IMR-90 (cell line): Measurements from ENCODE around the gene SDHB. TPM values are rescaled to one million over a fixed set of nuclear protein-coding genes. Genes with fewer than 3 reads are reported as not detected.
A peak's percentile ranks its signal among the peaks of the same experiment; 100 is the strongest.

Source experiments
- ATAC-seq: fragments of 200-7000 bp; cut with Tn5 transposase; 2 replicates; pipeline ENCODE4 v1.9.1; 2020; ENCODE audit warnings: low read depth, mild to moderate bottlenecking, moderate library complexity
- BruUV-seq: library from RNA; stranded (reverse); fragments of 400-500 nt; replicated peaks from 2 replicates; lab custom pipeline; 2021; lab: Mats Ljungman, UMichigan
- CTCF ChIA-PET: fragments of 300-600 bp; formaldehyde crosslinking; extraction: SDS; loops from one replicate; lab custom pipeline; 2021; ENCODE audit warnings: antibody characterized with exemption; lab: Yijun Ruan, JAX
- POLR2A ChIA-PET: fragments of 300-600 bp; sonication (Branson Sonifier 250); formaldehyde crosslinking; loops from one replicate; lab custom pipeline; 2022; ENCODE audit warnings: antibody characterized with exemption; ENCODE audit not compliant: unreplicated experiment; lab: Charles Lee
- DNase-seq: peaks from one replicate; pipeline ENCODE4 v3.0.0; 2013
- H2AFZ ChIP-seq: replicated peaks from 2 replicates; pipeline ENCODE3; 2013; ENCODE audit warnings: low read length, mild to moderate bottlenecking; ENCODE audit not compliant: poor library complexity
- H2AK5ac ChIP-seq: 2 replicates; pipeline ENCODE4 v1.6.1; 2013; ENCODE audit warnings: low read depth, low read length, inconsistent platforms
- H2AK9ac ChIP-seq: replicated peaks from 2 replicates; pipeline ENCODE3; 2013; ENCODE audit warnings: mild to moderate bottlenecking, low read depth, low read length, moderate library complexity; ENCODE audit not compliant: poor library complexity
- H2BK120ac ChIP-seq: 2 replicates; pipeline ENCODE4 v1.6.1; 2013; ENCODE audit warnings: low read depth, low read length, inconsistent platforms
- H2BK15ac ChIP-seq: 3 replicates; pipeline ENCODE4 v1.6.1; 2013; ENCODE audit warnings: low read depth, low read length, inconsistent platforms
- H2BK20ac ChIP-seq: 2 replicates; pipeline ENCODE4 v1.6.1; 2013; ENCODE audit warnings: low read depth, mild to moderate bottlenecking, inconsistent platforms, low read length, moderate library complexity
- H2BK5ac ChIP-seq: 2 replicates; pipeline ENCODE4 v1.6.1; 2013; ENCODE audit warnings: mild to moderate bottlenecking, low read depth, low read length, inconsistent platforms; ENCODE audit not compliant: poor library complexity, severe bottlenecking
- H3K14ac ChIP-seq: replicated peaks from 2 replicates; pipeline ENCODE4 v1.6.1; 2013; ENCODE audit warnings: low read depth, low read length, inconsistent platforms
- H3K18ac ChIP-seq: 2 replicates; pipeline ENCODE4 v1.6.1; 2013; ENCODE audit warnings: low read depth, low read length, control low read depth
- H3K23ac ChIP-seq: 2 replicates; pipeline ENCODE4 v1.6.1; 2013; ENCODE audit warnings: low read depth, low read length, inconsistent platforms
- H3K27ac ChIP-seq: 2 replicates; pipeline ENCODE4 v1.5.1; 2013; ENCODE audit warnings: mild to moderate bottlenecking, control low read depth, low read length; ENCODE audit not compliant: insufficient read depth
- H3K27me3 ChIP-seq: 2 replicates; pipeline ENCODE4 v1.6.1; 2013; ENCODE audit warnings: low read length; ENCODE audit not compliant: control insufficient read depth, insufficient read depth
- H3K36me3 ChIP-seq: 2 replicates; pipeline ENCODE4 v1.6.1; 2013; ENCODE audit warnings: low read length, mixed read lengths; ENCODE audit not compliant: control insufficient read depth, insufficient read depth
- H3K4ac ChIP-seq: 2 replicates; pipeline ENCODE4 v1.6.1; 2013; ENCODE audit warnings: low read depth, low read length, inconsistent platforms
- H3K4me1 ChIP-seq: 2 replicates; pipeline ENCODE4 v1.6.1; 2013; ENCODE audit warnings: low read length, mixed read lengths; ENCODE audit not compliant: control insufficient read depth, insufficient read depth
- H3K4me2 ChIP-seq: 2 replicates; pipeline ENCODE4 v1.6.1; 2013; ENCODE audit warnings: low read depth, mild to moderate bottlenecking, control low read depth, low read length, moderate library complexity
- H3K4me3 ChIP-seq: 2 replicates; pipeline ENCODE4 v1.5.1; 2013; ENCODE audit warnings: low read depth, mild to moderate bottlenecking, control low read depth, low read length, moderate library complexity; ENCODE audit not compliant: insufficient read depth
- H3K56ac ChIP-seq: 2 replicates; pipeline ENCODE4 v1.6.1; 2013; ENCODE audit warnings: low read length, inconsistent platforms; ENCODE audit not compliant: insufficient read depth; ENCODE audit errors: extremely low read depth
- H3K79me1 ChIP-seq, 2 experiments: 2 replicates each; pipeline ENCODE4 v1.6.1; 2013; ENCODE audit warnings: low read length in 2 of 2, inconsistent platforms in 1 of 2, low read depth in 1 of 2
- H3K9ac ChIP-seq: 2 replicates; pipeline ENCODE4 v1.6.1; 2013; ENCODE audit warnings: low read depth, low read length, control low read depth
- H3K9me1 ChIP-seq: 2 replicates; pipeline ENCODE4 v1.6.1; 2013; ENCODE audit warnings: low read length, inconsistent platforms; ENCODE audit not compliant: insufficient read depth
- H3K9me3 ChIP-seq: 2 replicates; pipeline ENCODE4 v1.6.1; 2013; ENCODE audit warnings: low read length; ENCODE audit not compliant: control insufficient read depth, insufficient read depth
- H4K20me1 ChIP-seq: 2 replicates; pipeline ENCODE4 v1.6.1; 2013; ENCODE audit warnings: low read length, inconsistent platforms; ENCODE audit not compliant: insufficient read depth
- H4K5ac ChIP-seq: 2 replicates; pipeline ENCODE4 v1.6.1; 2013; ENCODE audit warnings: mild to moderate bottlenecking, low read depth, low read length, control low read depth
- H4K8ac ChIP-seq, 2 experiments: 2 replicates each; pipeline ENCODE4 v1.6.1; 2013; ENCODE audit warnings: low read depth in 2 of 2, low read length in 2 of 2, control low read depth in 1 of 2, inconsistent platforms in 1 of 2
- H4K91ac ChIP-seq: 2 replicates; pipeline ENCODE4 v1.6.1; 2013; ENCODE audit warnings: low read depth, low read length, inconsistent platforms; ENCODE audit not compliant: insufficient read depth
- CHD1 ChIP-seq: IDR thresholded peaks from 2 replicates; pipeline ENCODE4 v1.6.1; 2012; ENCODE audit warnings: low read depth, low read length, improper control_type of control experiment
- FOS ChIP-seq: fragments of 150-350 bp; IDR thresholded peaks from 2 replicates; pipeline ENCODE4 v1.6.1; 2016; ENCODE audit warnings: low read depth, low read length
- MAFK ChIP-seq: IDR thresholded peaks from 2 replicates; pipeline ENCODE4 v1.6.1; 2012; ENCODE audit warnings: low read depth, low read length, improper control_type of control experiment
- MXI1 ChIP-seq: IDR thresholded peaks from 2 replicates; pipeline ENCODE4 v1.6.1; 2012; ENCODE audit warnings: low read depth, mild to moderate bottlenecking, low read length, moderate library complexity, borderline replicate concordance
- POLR2A ChIP-seq: IDR thresholded peaks from 2 replicates; pipeline ENCODE4 v1.6.1; 2012; ENCODE audit warnings: mild to moderate bottlenecking, low read depth, low read length
- RCOR1 ChIP-seq: IDR thresholded peaks from 2 replicates; pipeline ENCODE4 v1.6.1; 2012; ENCODE audit warnings: mild to moderate bottlenecking, low read length, improper control_type of control experiment; ENCODE audit not compliant: insufficient replicate concordance
- RFX5 ChIP-seq: IDR thresholded peaks from 2 replicates; pipeline ENCODE4 v1.8.0; 2012; ENCODE audit warnings: low read depth, mild to moderate bottlenecking, low read length, moderate library complexity
- WGBS, 2 experiments: methylation state at CpG; one replicate each; pipeline versions ENCODE4 v1.1.5 to v1.1.7; 2013; ENCODE audit warnings: missing lambda C conversion rate in 2 of 2; ENCODE audit not compliant: insufficient read length in 1 of 2; ENCODE audit errors: extremely low coverage in 2 of 2; 5-methylcytosine and 5-hydroxymethylcytosine counted together
- dilution Hi-C: fragments of 300-500 bp; cut with HindIII; formaldehyde crosslinking; loops from one replicate; pipeline ENCODE4 v1.14.3; 2018; ENCODE audit warnings: low sequenced_read_pairs; ENCODE audit not compliant: unreplicated experiment
- in situ Hi-C: fragments of 300-500 bp; cut with MboI; formaldehyde crosslinking; loops from 3 replicates; pipeline ENCODE4 v1.14.3; 2019; ENCODE audit warnings: low sequenced_read_pairs, inconsistent platforms, mixed read lengths
- intact Hi-C: fragments of 100-400 bp; cut with micrococcal nuclease; formaldehyde crosslinking; loops from 2 replicates; pipeline ENCODE4 v1.10.0; 2022
- polyA plus RNA-seq, 3 experiments: library from polyadenylated mRNA; depleted of rRNA; stranded (reverse); fragments of >200 nt; gene quantifications; 2 replicates each; pipeline ENCODE4 v1.2.3, GENCODE V29; 2012; ENCODE audit warnings: low replicate concordance in 1 of 3
- total RNA-seq: library from RNA; depleted of rRNA; stranded (reverse); fragments of >200 nt; gene quantifications from 2 replicates; pipeline ENCODE4 v1.2.3, GENCODE V29; 2012
- TF ChIP-seq, protein P1 (sequence below): fragments of 150-350 bp; IDR thresholded peaks from 2 replicates; pipeline ENCODE4 v1.6.1; 2016; ENCODE audit warnings: low read depth, mild to moderate bottlenecking, low read length, moderate library complexity, borderline replicate concordance
- TF ChIP-seq, protein P2 (sequence below): fragments of 150-350 bp; IDR thresholded peaks from 2 replicates; pipeline ENCODE4 v1.6.1; 2017; ENCODE audit warnings: mild to moderate bottlenecking, antibody characterized with exemption, low read length, low read depth
- TF ChIP-seq, protein P3 (sequence below): conservative IDR thresholded peaks from 2 replicates; pipeline ENCODE4 v1.5.1; 2012; ENCODE audit warnings: mild to moderate bottlenecking, low read depth, low read length, improper control_type of control experiment

SDHB gene
- total and polyA plus RNA-seq, 2 of the 4 experiments (the other 2 are of a cell fraction), result 122 to 206 TPM

DNA sequence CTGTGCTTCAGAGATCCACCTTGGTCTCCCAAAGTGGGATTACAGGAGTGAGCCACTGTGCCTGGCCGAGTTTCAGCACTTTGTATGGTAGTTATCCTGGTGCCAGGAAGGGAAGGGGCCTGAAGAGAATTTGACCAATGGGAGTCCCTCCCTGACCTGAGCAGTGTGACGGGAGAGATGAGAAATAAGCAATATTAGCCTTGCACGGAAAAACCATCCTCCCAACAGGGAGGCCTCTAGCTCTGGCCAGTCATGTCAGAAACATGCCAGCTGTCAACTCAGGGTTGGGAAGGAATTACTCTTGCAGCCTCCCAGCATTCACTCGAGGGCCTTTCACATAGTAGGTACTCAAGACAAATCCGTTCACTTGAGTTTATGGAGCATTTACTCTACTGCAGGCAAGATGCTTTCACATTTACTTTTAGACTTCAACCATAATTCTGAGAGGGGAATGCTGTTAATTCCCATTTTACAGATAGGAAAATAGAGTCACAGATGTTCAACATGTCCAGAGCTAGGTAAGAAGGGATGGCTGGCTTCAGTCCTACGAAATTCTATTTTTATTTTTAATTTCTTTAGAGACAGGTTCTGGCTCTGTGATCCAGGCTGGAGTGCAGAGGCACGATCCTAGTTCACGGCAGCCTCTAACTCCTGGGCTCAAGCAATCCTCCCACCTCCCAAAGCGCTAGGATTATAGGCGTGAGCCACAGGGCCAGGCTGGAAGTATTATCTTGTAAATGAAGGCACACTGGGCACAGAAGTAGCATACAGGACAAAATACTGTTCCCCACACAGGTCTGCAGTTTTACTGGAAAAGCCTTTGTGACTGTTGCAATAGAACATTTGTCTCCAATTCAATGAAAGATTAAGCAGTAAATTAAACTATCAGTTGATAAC is 38.9 kb downstream of the SDHB start:
- no peak overlapping the region for H3K56ac ChIP-seq
- TF ChIP-seq, protein P1, sequence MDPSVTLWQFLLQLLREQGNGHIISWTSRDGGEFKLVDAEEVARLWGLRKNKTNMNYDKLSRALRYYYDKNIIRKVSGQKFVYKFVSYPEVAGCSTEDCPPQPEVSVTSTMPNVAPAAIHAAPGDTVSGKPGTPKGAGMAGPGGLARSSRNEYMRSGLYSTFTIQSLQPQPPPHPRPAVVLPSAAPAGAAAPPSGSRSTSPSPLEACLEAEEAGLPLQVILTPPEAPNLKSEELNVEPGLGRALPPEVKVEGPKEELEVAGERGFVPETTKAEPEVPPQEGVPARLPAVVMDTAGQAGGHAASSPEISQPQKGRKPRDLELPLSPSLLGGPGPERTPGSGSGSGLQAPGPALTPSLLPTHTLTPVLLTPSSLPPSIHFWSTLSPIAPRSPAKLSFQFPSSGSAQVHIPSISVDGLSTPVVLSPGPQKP, result no peak
- TF ChIP-seq MXI1, result no peak
- TF ChIP-seq FOS, result no peak
- no peak for TF ChIP-seq CHD1
- TF ChIP-seq, protein P2, sequence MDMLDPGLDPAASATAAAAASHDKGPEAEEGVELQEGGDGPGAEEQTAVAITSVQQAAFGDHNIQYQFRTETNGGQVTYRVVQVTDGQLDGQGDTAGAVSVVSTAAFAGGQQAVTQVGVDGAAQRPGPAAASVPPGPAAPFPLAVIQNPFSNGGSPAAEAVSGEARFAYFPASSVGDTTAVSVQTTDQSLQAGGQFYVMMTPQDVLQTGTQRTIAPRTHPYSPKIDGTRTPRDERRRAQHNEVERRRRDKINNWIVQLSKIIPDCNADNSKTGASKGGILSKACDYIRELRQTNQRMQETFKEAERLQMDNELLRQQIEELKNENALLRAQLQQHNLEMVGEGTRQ, result no peak
- TF ChIP-seq RFX5, result no peak
- no peak for TF ChIP-seq MAFK
- TF ChIP-seq POLR2A, result no peak
- TF ChIP-seq, protein P3, sequence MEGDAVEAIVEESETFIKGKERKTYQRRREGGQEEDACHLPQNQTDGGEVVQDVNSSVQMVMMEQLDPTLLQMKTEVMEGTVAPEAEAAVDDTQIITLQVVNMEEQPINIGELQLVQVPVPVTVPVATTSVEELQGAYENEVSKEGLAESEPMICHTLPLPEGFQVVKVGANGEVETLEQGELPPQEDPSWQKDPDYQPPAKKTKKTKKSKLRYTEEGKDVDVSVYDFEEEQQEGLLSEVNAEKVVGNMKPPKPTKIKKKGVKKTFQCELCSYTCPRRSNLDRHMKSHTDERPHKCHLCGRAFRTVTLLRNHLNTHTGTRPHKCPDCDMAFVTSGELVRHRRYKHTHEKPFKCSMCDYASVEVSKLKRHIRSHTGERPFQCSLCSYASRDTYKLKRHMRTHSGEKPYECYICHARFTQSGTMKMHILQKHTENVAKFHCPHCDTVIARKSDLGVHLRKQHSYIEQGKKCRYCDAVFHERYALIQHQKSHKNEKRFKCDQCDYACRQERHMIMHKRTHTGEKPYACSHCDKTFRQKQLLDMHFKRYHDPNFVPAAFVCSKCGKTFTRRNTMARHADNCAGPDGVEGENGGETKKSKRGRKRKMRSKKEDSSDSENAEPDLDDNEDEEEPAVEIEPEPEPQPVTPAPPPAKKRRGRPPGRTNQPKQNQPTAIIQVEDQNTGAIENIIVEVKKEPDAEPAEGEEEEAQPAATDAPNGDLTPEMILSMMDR, result no peak
- TF ChIP-seq RCOR1, result no peak
- no peak overlapping the region for H3K4me2 ChIP-seq
- H3K9me1 ChIP-seq, result peaks cover 3% of the 10 kb centered on the region; the same call in 1 of the 2 replicates
- no CpG with 5 or more reads among the region's 10 CpGs for WGBS, 2 experiments
- H3K79me1 ChIP-seq, result peaks cover 4 to 10% of the 10 kb centered on the region in 2 experiments; a peak in 3 of 4 replicates
- H3K4ac ChIP-seq, result no peak overlapping the region
- H3K36me3 ChIP-seq, result peaks cover 10% of the 10 kb centered on the region
- BruUV-seq, result no TSS peak
- H3K27me3 ChIP-seq, result no peaks in the 10 kb centered on the region
- in situ Hi-C loops (no loop called here), dilution Hi-C loops (no loop called here), intact Hi-C loops (no loop called here)
- H3K23ac ChIP-seq, result no peak overlapping the region
- peaks cover 7% of the 10 kb centered on the region; the same call in 1 of the 2 replicates for H4K20me1 ChIP-seq
- H3K4me1 ChIP-seq, result peaks cover 10% of the 10 kb centered on the region
- H3K9ac ChIP-seq, result no peak overlapping the region
- no peaks in the 10 kb centered on the region for H3K9me3 ChIP-seq
- no peak overlapping the region for H2BK20ac ChIP-seq
- no peak overlapping the region for H3K18ac ChIP-seq
- ChIA-PET CTCF (interaction anchor here (1.6 kb wide), 1 partner anchor 54 kb away, joined by 3 read pairs; no protein-coding TSS in a partner anchor), POLR2A (no interaction called here)
- no peak overlapping the region for H4K91ac ChIP-seq
- no peak overlapping the region for H2BK15ac ChIP-seq
- no peak overlapping the region for H2BK5ac ChIP-seq
- no peak overlapping the region for H3K27ac ChIP-seq
- H2BK120ac ChIP-seq, result no peak overlapping the region
- H4K5ac ChIP-seq, result no peak overlapping the region
- no peak overlapping the region for H3K4me3 ChIP-seq
- no peak overlapping the region for H2AK5ac ChIP-seq
- no peak overlapping the region for H2AK9ac ChIP-seq
- H4K8ac ChIP-seq, result no peak overlapping the region
- DNase-seq (peak; percentile 39), ATAC-seq (no peak)
- no peak overlapping the region for H3K14ac ChIP-seq
- H2AFZ ChIP-seq, result no peak overlapping the region
